ENCODE measurements around the gene SCAI.
"Not testable (repeated sequence)": the region's sequence is repeated elsewhere in the genome, so short reads cannot be mapped to it uniquely, and the experiment has no call there.

The SCAI gene

GRCh38 chr9:125147401-125147951, 4.1 kb upstream of the SCAI start:
- DNase-seq = no peak

DNA sequence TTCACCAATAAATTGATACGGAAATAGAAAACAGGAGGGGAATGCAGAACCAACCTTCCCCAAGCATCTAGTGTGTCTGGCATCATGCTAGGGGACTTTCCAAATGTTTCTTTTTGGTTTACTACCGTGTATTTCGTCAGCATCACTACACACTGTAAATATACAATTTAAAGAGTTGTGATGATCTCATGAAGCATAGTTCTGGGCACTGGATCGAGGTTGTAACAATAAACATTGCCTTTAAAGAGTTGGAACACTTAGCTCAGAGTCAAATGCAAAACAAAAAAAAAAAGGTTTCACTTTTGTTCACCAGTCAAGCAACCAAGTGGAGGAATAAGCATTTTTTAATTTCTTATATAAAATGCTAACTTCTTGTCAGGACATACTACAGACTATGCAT, 2.9 kb upstream of the SCAI start:
- DNase-seq = no peak

GRCh38 chr9:125145425-125145824, 2.1 kb upstream of the SCAI start:
- no peak for DNase-seq

GRCh38 chr9:125142560-125143376, 560 bp downstream of the SCAI start:
- DNase-seq = no peak

GRCh38 chr9:125141751-125142150, 1.6 kb downstream of the SCAI start:
- DNase-seq = no peak

DNA sequence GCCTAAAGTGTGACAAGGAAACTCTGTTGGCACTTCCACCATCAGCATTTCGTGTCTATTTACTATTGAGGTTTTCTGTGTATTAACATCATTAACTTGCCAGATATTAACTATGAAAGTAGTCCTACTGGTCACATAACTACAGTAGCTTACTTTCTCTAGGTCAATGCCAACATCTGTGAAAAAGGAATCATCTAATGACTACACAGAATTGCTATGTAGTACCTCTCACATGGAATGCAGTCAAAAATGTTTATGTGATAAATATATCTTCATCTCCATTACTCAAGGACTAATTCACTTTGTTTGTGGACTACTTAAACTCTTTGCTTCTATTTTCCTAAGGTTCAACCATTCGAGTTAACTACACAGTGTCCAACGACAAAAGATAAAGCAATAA, 2.1 kb downstream of the SCAI start:
- DNase-seq = no peak

GRCh38 chr9:125140576-125140975, 2.8 kb downstream of the SCAI start:
- no peak for DNase-seq

- DNase-seq = no peak
These were observed 6.1 kb downstream of the SCAI start for GRCh38 chr9:125137200-125137599.

DNA sequence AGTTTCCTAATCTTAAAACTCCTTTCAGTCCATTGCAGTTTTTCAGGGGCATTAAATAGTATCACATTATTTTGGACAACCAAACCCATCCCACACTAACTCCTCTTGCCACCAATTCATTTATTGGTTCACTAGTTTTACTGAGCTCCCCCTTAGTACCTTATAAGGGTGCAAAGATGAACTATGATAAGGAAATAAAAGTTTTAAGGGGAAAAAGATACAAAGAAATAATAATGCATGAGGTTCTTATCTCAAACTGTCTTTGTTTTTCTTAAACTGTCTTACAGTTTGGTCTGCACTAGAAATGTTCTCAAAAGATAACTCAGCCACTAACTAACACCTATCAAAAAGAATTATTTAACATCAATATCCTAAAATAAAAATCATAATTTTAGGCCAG, 8.4 kb downstream of the SCAI start:
- no peak for DNase-seq

DNA sequence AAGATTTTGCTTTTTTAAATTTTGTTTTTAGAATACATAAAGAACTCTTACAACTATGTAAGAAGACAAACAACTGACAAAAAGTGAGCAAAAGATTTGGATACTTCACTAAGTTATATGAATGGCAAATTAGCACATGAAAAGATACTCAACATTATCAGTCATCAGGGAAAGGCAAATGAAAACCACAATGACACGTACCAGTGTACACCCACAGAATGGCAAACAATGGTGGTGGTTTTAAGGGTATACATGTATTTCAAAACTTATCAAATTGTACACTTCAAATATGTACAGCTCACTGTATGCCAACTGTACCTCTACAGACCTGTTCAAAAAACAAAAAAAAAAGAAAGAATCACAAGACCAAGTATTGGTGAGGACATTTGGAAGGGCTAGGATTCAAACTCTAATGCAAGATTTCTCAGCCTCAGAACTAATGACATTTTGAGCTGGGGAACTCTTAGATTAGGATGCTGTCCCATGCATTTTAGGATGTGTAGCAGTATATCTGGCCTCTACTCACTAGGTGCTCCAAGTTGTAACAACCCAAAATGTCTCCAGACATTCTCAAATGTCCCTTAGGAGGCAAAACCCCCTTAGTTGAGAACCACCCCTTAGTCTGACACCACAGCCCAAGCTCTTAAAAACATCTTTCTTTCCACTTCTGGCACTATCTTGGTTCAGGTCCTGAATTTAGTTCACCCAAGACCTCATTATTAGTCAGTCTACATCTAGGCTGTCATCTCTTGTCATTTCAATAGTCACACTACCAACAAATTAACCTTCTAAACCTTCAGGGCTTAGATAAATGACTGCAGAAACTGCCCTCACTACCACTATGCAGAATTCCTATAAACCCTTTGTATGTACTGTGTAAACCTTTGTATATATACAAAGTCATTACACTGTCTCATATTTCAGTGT, 9.7 kb downstream of the SCAI start:
- DNase-seq = no peak

GRCh38 chr9:125131778-125132177, 11.6 kb downstream of the SCAI start:
- no peak for DNase-seq

- DNase-seq = no peak
These were observed 17.1 kb downstream of the SCAI start for GRCh38 chr9:125126019-125126746.

- no peak for DNase-seq
These were observed 17.8 kb downstream of the SCAI start for GRCh38 chr9:125125523-125125922.

DNA sequence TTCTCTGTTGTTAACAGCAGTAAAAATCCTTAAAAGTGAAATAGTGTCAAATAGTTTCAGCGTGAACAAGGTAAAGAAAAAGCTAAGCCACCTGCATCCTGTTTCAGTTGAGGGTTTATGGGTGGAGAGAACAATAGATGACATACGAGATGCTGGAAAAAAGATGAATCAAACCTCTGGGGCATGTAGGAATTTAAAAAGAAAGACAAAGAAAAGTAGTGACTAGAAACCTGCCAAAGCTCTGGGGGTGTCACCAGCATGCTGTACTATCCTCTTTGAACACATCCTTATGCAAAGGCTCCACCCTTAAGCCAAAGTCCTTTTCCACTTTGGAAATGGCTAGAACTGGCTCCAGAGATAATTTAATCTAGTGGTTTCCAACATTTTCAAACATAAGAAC, 22.2 kb downstream of the SCAI start:
- DNase-seq = no peak

GRCh38 chr9:125119643-125120286, 23.6 kb downstream of the SCAI start:
- DNase-seq = no peak

DNA sequence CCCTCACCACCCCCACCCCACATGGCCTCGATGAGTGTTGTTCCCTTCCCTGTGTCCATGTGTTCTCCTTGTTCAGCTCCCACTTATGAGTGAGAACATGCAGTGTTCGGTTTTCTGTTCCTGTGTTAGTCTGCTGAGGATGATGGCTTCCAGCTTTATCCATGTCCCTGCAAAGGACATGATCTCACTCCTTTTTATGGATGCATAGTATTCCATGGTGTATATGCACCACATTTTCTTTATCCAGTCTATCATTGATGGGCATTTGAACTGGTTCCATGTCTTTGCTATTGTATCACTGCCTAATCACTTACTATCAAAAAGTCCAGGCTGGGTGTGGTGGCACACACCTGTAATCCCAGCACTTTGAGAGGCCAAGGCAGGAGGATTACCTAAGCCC, 24.6 kb downstream of the SCAI start:
- not testable (repeated sequence) for DNase-seq

GRCh38 chr9:125114503-125114902, 28.8 kb downstream of the SCAI start:
- not testable (repeated sequence) for DNase-seq

GRCh38 chr9:125110464-125110863, 32.9 kb downstream of the SCAI start:
- DNase-seq = no peak

GRCh38 chr9:125108541-125108940, 34.8 kb downstream of the SCAI start:
- not testable (repeated sequence) for DNase-seq

- DNase-seq = no peak
These were observed 36.9 kb downstream of the SCAI start for GRCh38 chr9:125106285-125106893.

DNA sequence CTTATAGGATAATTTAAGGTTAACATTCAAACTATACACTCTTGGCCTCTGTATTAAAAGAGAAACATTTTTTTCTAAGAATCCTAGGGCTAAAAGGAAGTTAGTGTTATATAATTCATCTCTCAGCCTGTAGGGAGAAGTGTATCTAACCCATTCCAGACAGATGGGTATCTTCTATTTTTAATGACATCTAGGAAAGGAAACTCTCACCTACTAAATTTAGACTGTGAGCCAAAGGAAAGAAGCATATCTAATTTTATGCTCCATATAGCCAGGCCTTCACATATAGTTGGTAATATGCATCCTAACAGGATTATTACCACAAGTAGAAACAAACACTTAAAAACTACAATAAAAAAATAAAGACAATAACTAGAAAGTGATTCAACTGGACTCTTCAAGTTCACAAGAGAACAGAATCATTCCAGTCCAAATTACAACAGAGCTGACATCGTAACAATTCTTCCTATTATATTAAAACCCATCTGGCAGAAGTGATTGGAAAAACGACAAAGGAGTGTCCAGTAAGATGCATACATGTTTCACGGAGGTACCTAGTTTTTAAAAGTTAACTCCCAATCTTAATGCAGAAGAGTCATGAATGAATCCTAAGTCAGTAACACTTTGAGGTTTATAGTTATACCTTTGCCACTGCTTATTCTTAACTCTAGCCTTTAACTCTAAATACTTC, 39.4 kb downstream of the SCAI start:
- no peak for DNase-seq

All from cortex of kidney (tissue), 1 donor.